Tibial artery (tissue), 4 donors: ENCODE measurements around the gene ACAD10.
"Not testable (repeated sequence)": the region's sequence is repeated elsewhere in the genome, so short reads cannot be mapped to it uniquely, and the experiment has no call there.

ENCODE experiments used
- DNase-seq, 2 donors: peaks; one replicate each; pipeline ENCODE4 v3.0.0-alpha.2; 2019
- H3K27ac ChIP-seq, 2 donors: fragments of 200-600 bp; sonication (generic) in 1 of 2; 1 replicate in 1 of 2; 2 replicates in 1 of 2; pipeline ENCODE4 v1.5.1; 2018 to 2019; ENCODE audit warnings: mild to moderate bottlenecking in 1 of 2
- H3K27me3 ChIP-seq, 2 donors: fragments of 200-600 bp; sonication (generic) in 1 of 2; one replicate each; pipeline versions ENCODE4 v1.5.1 to v1.6.0; 2016 to 2019
- H3K36me3 ChIP-seq, 3 donors: fragments of 200-600 bp; sonication (generic) in 2 of 3; one replicate each; pipeline ENCODE4 v1.5.1; 2016 to 2019; ENCODE audit warnings: mild to moderate bottlenecking in 2 of 3
- H3K4me1 ChIP-seq, 4 donors: fragments of 200-600 bp; sonication (generic) in 2 of 4; 1 replicate in 3 of 4; 2 replicates in 1 of 4; pipeline ENCODE4 v1.5.1; 2016 to 2019
- H3K4me3 ChIP-seq, 2 donors: fragments of 200-600 bp; sonication (generic) in 1 of 2; 1 replicate in 1 of 2; 2 replicates in 1 of 2; pipeline ENCODE4 v1.5.1; 2018 to 2019; ENCODE audit warnings: mild to moderate bottlenecking in 2 of 2
- H3K9me3 ChIP-seq, 3 donors: fragments of 200-600 bp; sonication (generic) in 1 of 3; one replicate each; pipeline ENCODE4 v1.5.1; 2016 to 2019
- intact Hi-C: fragments of 100-400 bp; cut with DNase I; formaldehyde crosslinking; loops from one replicate; pipeline ENCODE4 v1.15.0; 2023; ENCODE audit warnings: low total_unique reads
- TF ChIP-seq, protein P1 (sequence below), 2 experiments: fragments of 200-600 bp in 1 of 2; fragments of 450-650 bp in 1 of 2; IDR thresholded peaks; one replicate each; pipeline ENCODE4 v1.5.1; 2017 to 2019; ENCODE audit warnings: antibody characterized with exemption in 2 of 2, mild to moderate bottlenecking in 1 of 2, moderate library complexity in 1 of 2

The ACAD10 gene

DNA sequence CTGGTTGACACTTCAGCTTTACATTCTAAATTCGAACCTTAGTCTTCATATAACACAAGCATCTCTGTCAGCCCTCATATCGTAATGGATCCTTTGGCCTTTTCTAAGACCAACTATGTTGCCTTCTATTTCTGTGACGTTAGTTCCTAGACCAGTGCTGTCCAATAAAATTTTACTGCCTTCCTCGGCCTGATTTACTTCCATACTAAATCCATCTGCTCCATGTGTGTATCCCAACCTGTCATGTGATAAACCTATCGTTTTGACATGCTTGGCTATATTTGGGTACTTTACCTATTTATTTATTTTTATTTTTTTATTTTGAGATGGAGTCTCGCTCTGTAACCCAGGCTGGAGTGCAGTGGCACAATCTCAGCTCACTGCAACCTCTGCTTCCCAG, 20.3 kb downstream of the ACAD10 start:
- no peaks in the 10 kb centered on the region for H3K4me1 ChIP-seq
- intact Hi-C loops: no loop called here
- H3K27me3 ChIP-seq: no peaks in the 10 kb centered on the region
- H3K36me3 ChIP-seq: peaks cover 26 to 81% (median 36%) of the 10 kb centered on the region in 3 donors
- no peaks in the 10 kb centered on the region for H3K9me3 ChIP-seq
- DNase-seq: no peak
- TF ChIP-seq, protein P1, sequence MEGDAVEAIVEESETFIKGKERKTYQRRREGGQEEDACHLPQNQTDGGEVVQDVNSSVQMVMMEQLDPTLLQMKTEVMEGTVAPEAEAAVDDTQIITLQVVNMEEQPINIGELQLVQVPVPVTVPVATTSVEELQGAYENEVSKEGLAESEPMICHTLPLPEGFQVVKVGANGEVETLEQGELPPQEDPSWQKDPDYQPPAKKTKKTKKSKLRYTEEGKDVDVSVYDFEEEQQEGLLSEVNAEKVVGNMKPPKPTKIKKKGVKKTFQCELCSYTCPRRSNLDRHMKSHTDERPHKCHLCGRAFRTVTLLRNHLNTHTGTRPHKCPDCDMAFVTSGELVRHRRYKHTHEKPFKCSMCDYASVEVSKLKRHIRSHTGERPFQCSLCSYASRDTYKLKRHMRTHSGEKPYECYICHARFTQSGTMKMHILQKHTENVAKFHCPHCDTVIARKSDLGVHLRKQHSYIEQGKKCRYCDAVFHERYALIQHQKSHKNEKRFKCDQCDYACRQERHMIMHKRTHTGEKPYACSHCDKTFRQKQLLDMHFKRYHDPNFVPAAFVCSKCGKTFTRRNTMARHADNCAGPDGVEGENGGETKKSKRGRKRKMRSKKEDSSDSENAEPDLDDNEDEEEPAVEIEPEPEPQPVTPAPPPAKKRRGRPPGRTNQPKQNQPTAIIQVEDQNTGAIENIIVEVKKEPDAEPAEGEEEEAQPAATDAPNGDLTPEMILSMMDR (IDR thresholded peaks at IDR 0.05): no peak
- no peak overlapping the region for H3K27ac ChIP-seq
- no peak overlapping the region for H3K4me3 ChIP-seq

DNA sequence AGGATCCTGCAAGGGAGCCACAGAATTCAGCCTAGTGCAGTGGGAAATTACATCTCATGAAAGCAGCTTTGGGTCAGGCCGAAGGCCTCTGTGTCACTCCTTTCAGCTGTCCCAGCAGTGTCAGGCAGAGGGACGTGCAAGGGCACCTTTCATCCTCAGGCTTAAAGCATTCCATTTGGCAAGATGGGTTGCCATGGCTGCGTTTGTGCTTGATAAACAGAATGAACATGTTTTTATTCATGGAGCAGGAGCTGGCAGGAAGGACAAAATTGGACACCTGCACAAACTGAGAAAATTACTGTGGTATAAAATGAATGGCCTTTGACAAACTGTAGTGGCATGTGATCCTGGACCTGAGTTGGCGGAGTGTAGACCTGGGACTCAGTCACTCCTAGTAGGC, 29.4 kb downstream of the ACAD10 start:
- no peak for DNase-seq
- no peaks in the 10 kb centered on the region for H3K4me1 ChIP-seq
- no peaks in the 10 kb centered on the region for H3K9me3 ChIP-seq
- intact Hi-C loops: no loop called here
- peaks cover 45 to 96% (median 70%) of the 10 kb centered on the region in 3 donors for H3K36me3 ChIP-seq
- no peak overlapping the region for H3K27ac ChIP-seq
- H3K27me3 ChIP-seq: no peaks in the 10 kb centered on the region
- H3K4me3 ChIP-seq: no peak overlapping the region
- TF ChIP-seq, protein P1 (IDR thresholded peaks at IDR 0.05): no peak

DNA sequence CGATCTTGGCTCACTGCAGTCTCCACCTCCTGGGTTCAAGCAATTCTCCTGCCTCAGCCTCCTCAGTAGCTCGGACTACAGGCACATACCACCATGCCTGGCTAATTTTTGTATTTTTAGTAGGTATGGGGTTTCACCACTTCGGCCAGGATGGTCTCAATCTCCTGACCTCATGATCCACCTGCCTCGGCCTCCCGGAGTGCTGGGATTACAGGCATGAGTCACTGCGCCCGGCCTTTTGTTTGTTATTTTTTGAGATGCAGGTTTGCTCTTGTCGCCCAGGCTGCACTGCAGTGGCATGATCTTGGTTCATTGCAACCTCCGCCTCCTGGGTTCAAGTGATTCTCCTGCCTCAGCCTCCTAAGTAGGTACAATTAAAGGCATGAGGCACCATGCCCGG, 33.5 kb downstream of the ACAD10 start:
- DNase-seq, H3K4me3 ChIP-seq, intact Hi-C loops, H3K4me1 ChIP-seq, H3K27ac ChIP-seq, H3K9me3 ChIP-seq, H3K27me3 ChIP-seq: not testable (repeated sequence)
- H3K36me3 ChIP-seq: peaks cover 27 to 84% (median 56%) of the 10 kb centered on the region in 3 donors

DNA sequence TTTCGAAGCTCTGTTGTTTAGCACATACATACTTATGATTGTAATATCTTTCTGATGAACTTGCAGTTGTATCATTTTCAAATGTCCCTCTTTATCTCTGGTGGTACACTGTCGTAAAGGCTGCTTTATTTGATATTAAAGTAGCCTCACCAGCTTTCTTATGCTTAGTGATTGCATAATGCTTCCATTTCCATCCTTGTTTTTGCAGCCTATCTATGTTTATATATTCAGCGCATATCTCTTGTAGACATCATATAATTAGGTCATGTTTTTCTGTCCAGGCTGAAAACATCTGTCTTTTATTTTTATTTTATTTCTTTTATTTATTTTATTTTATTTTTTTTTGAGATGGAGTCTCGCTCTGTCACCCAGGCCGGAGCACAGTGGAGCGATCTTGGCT, 34.6 kb downstream of the ACAD10 start:
- peaks cover 21 to 81% (median 55%) of the 10 kb centered on the region in 3 donors for H3K36me3 ChIP-seq
- no peak overlapping the region for H3K4me3 ChIP-seq

DNA sequence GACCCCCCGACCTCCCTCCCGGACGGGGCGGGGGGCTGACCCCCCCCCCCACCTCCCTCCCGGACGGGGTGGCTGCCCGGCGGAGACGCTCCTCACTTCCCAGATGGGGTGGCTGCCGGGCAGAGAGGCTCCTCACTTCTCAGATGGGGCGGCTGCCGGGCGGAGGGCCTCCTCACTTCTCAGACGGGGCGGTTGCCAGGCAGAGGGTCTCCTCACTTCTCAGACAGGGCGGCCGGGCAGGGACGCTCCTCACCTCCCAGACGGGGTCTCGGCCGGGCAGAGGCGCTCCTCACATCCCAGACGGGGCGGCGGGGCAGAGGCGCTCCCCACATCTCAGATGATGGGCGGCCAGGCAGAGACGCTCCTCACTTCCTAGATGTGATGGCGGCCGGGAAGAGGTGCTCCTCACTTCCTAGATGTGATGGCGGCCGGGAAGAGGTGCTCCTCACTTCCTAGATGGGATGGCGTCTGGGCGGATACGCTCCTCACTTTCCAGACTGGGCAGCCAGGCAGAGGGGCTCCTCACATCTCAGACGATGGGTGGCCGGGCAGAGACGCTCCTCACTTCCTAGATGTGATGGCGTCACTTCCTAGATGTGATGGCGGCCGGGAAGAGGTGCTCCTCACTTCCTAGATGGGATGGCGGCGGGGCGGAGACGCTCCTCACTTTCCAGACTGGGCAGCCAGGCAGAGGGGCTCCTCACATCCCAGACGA, 38.0 kb downstream of the ACAD10 start:
- H3K9me3 ChIP-seq, H3K4me3 ChIP-seq, intact Hi-C loops, H3K4me1 ChIP-seq, H3K27ac ChIP-seq, DNase-seq, H3K27me3 ChIP-seq: not testable (repeated sequence)
- H3K36me3 ChIP-seq: peaks cover 14 to 81% (median 41%) of the 10 kb centered on the region in 3 donors

More for the DNA sequence above, 34.6 kb downstream of the ACAD10 start:
- Histone ChIP-seq H3K27me3 (no peaks in the 10 kb centered on the region), H3K9me3 (no peaks in the 10 kb centered on the region), H3K4me1 (no peaks in the 10 kb centered on the region), H3K27ac (no peak overlapping the region)
- DNase-seq: no peak
- intact Hi-C loops: no loop called here
- TF ChIP-seq, protein P1 (IDR thresholded peaks at IDR 0.05): no peak

DNA sequence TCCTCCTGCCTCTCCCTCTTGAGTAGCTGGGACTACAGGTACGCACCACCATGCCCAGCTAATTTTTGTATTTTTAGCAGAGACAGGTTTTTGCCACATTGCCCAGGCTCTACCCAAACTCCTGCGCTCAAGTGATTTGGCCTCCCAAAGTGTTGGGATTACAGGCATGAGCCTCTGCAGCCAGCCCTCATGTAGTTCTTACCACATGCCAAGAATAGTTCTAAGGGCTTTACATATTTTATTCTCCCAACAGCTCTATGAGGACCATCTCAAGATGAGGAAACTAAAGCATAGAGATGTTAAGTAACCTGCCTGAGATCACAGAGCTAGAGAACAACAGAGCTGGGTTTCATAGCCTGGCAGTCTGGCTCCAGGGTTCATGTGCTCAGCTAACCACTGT, 42.9 kb downstream of the ACAD10 start:
- Histone ChIP-seq H3K4me3 (no peak overlapping the region), H3K27ac (no peak overlapping the region), H3K36me3 (peaks cover 25 to 92% (median 48%) of the 10 kb centered on the region in 3 donors), H3K9me3 (no peaks in the 10 kb centered on the region), H3K27me3 (no peaks in the 10 kb centered on the region), H3K4me1 (no peaks in the 10 kb centered on the region)
- intact Hi-C loops: no loop called here
- no peak for DNase-seq
- TF ChIP-seq, protein P1 (IDR thresholded peaks at IDR 0.05): no peak
